22Rv1 (cell line): ENCODE measurements around the gene DNTTIP2.
A peak's percentile ranks its signal among the peaks of the same experiment; 100 is the strongest.

Experiments
- CTCF ChIP-seq: fragments of 450-650 bp; IDR thresholded peaks from 2 replicates; pipeline ENCODE4 v1.5.1; 2017; ENCODE audit warnings: mild to moderate bottlenecking
- ZFX ChIP-seq: fragments of 450-650 bp; IDR thresholded peaks from 2 replicates; pipeline ENCODE4 v1.6.1; 2017; ENCODE audit warnings: antibody characterized with exemption, borderline replicate concordance

GRCh38 chr1:93846206-93846991 lies 32.6 kb downstream of the DNTTIP2 start:
- TF ChIP-seq CTCF (peak; percentile 60), ZFX (no peak)
